ENCODE data around the gene JADE2. TPM values are rescaled to one million over a fixed set of nuclear protein-coding genes. Genes with fewer than 3 reads are reported as not detected.

JADE2 gene
- total RNA-seq, 2 donors from 2014 or later, result 24.1 to 33.3 TPM

- no peak for TF ChIP-seq CTCF (IDR thresholded peaks at IDR 0.05)
- H3K4me1 ChIP-seq, result peaks cover 2% of the 10 kb centered on the region
- no peak overlapping the region for H3K9ac ChIP-seq (ENCODE audit: low read depth in 2 of 2, low read length in 2 of 2)
- no peaks in the 10 kb centered on the region for H3K9me3 ChIP-seq
- peaks cover 15% of the 10 kb centered on the region for H3K36me3 ChIP-seq
- H3K27ac ChIP-seq, result no peak overlapping the region
- no peak for DNase-seq
- H3K27me3 ChIP-seq, result no peaks in the 10 kb centered on the region
- intact Hi-C loops (cut with DNase I), result no loop called here
- H3K4me3 ChIP-seq, result no peak overlapping the region
These were observed 9.2 kb downstream of the JADE2 start for GRCh38 chr5:134534726-134535110.

- Histone ChIP-seq H3K27ac (no peak overlapping the region), H3K4me1 (no peaks in the 10 kb centered on the region), H3K4me3 (no peak overlapping the region), H3K9me3 (no peaks in the 10 kb centered on the region), H3K9ac (ENCODE audit: low read depth in 2 of 2, low read length in 2 of 2) (no peak overlapping the region), H3K36me3 (peaks cover 17% of the 10 kb centered on the region), H3K27me3 (no peaks in the 10 kb centered on the region)
- no peak for TF ChIP-seq CTCF (IDR thresholded peaks at IDR 0.05)
- no peak for DNase-seq
- intact Hi-C loops (cut with DNase I), result no loop called here
These were observed 11.4 kb downstream of the JADE2 start for GRCh38 chr5:134536876-134537275.

- Histone ChIP-seq H3K27me3 (no peaks in the 10 kb centered on the region), H3K27ac (no peak overlapping the region), H3K4me3 (no peak overlapping the region), H3K9me3 (no peaks in the 10 kb centered on the region), H3K9ac (ENCODE audit: low read depth in 2 of 2, low read length in 2 of 2) (no peak overlapping the region), H3K36me3 (peaks cover 17% of the 10 kb centered on the region), H3K4me1 (no peaks in the 10 kb centered on the region)
- DNase-seq, result no peak
- intact Hi-C loops (cut with DNase I), result no loop called here
- TF ChIP-seq CTCF (IDR thresholded peaks at IDR 0.05), result no peak
These were observed 11.8 kb downstream of the JADE2 start for GRCh38 chr5:134537297-134537696.

GRCh38 chr5:134538296-134538695, 12.8 kb downstream of the JADE2 start:
- Histone ChIP-seq H3K36me3 (peaks cover 17% of the 10 kb centered on the region), H3K4me3 (no peak overlapping the region), H3K4me1 (no peaks in the 10 kb centered on the region), H3K27ac (no peak overlapping the region), H3K9ac (ENCODE audit: low read depth in 2 of 2, low read length in 2 of 2) (no peak overlapping the region), H3K27me3 (no peaks in the 10 kb centered on the region), H3K9me3 (no peaks in the 10 kb centered on the region)
- DNase-seq, result no peak
- no peak for TF ChIP-seq CTCF (IDR thresholded peaks at IDR 0.05)
- intact Hi-C loops (cut with DNase I), result no loop called here

- Histone ChIP-seq H3K4me3 (no peak overlapping the region), H3K36me3 (peaks cover 17% of the 10 kb centered on the region), H3K27ac (no peak overlapping the region), H3K4me1 (no peaks in the 10 kb centered on the region), H3K27me3 (no peaks in the 10 kb centered on the region), H3K9me3 (no peaks in the 10 kb centered on the region), H3K9ac (ENCODE audit: low read depth in 2 of 2, low read length in 2 of 2) (no peak overlapping the region)
- DNase-seq, result no peak
- intact Hi-C loops (cut with DNase I), result no loop called here
- no peak for TF ChIP-seq CTCF (IDR thresholded peaks at IDR 0.05)
These were observed 14.3 kb downstream of the JADE2 start for GRCh38 chr5:134539732-134540131.
